GM12878 (cell line): ENCODE data around the gene SELENOM. TPM values are rescaled to one million over a fixed set of nuclear protein-coding genes. Genes with fewer than 3 reads are reported as not detected.

ENCODE experiments used
- ATAC-seq: fragments of 200-7000 bp; cut with Tn5 transposase; 3 replicates; pipeline ENCODE4 v1.9.1; 2020; ENCODE audit warnings: mild to moderate bottlenecking, moderate library complexity
- BruUV-seq: library from RNA; stranded (reverse); fragments of 400-500 nt; replicated peaks from 2 replicates; lab custom pipeline; 2021; lab: Mats Ljungman, UMichigan
- CTCF ChIA-PET: fragments of 300-600 bp; sonication (Branson Sonifier 250); formaldehyde crosslinking; extraction: SDS; loops from one replicate; lab custom pipeline; 2021; ENCODE audit warnings: inconsistent platforms; lab: Yijun Ruan, JAX
- POLR2A ChIA-PET: fragments of 350-600 bp; formaldehyde crosslinking; extraction: SDS; loops from one replicate; lab custom pipeline; 2021; ENCODE audit warnings: inconsistent platforms; lab: Charles Lee
- RAD21 ChIA-PET: fragments of 300-600 bp; sonication (Branson Sonifier 250); formaldehyde crosslinking; loops from one replicate; lab custom pipeline; 2023; ENCODE audit warnings: antibody characterized with exemption; ENCODE audit not compliant: unreplicated experiment; lab: Charles Lee
- SMC1A ChIA-PET: fragments of 300-600 bp; sonication (Branson Sonifier 250); formaldehyde crosslinking; loops from one replicate; lab custom pipeline; 2023; ENCODE audit not compliant: unreplicated experiment, uncharacterized antibody; lab: Charles Lee
- DNase-seq: peaks from one replicate; pipeline ENCODE4 v3.0.0-alpha.2; 2011; ENCODE audit warnings: low read depth, low spot score
- FAIRE-seq: peaks from 3 replicates; lab custom pipeline; 2011; peaks lifted over from hg19 to GRCh38; lab: Jason Lieb, UNC
- H2AFZ ChIP-seq: 2 replicates; pipeline ENCODE4 v1.6.0; 2011; ENCODE audit warnings: low read depth, low read length, control low read depth; ENCODE audit not compliant: control insufficient read depth
- H3K27ac ChIP-seq: 2 replicates; pipeline ENCODE4 v1.5.1; 2011; ENCODE audit warnings: control low read depth; ENCODE audit not compliant: control insufficient read depth, insufficient read depth
- H3K27me3 ChIP-seq, 2 experiments: replicated peaks in 1 of 2; 2 replicates each; pipeline versions ENCODE4 v1.6.0 to v1.6.1; 2011; ENCODE audit warnings: low read length in 1 of 2; ENCODE audit not compliant: control insufficient read depth in 2 of 2, insufficient read depth in 2 of 2
- H3K36me3 ChIP-seq, 2 experiments: 2 replicates each; pipeline ENCODE4 v1.5.1; 2011; ENCODE audit warnings: low read length in 1 of 2; ENCODE audit not compliant: control insufficient read depth in 2 of 2, insufficient read depth in 2 of 2
- H3K4me1 ChIP-seq: 2 replicates; pipeline ENCODE4 v1.6.1; 2011; ENCODE audit warnings: mild to moderate bottlenecking, low read length, moderate library complexity, mixed read lengths; ENCODE audit not compliant: control insufficient read depth, insufficient read depth
- H3K4me2 ChIP-seq: 2 replicates; pipeline ENCODE4 v1.6.0; 2011; ENCODE audit warnings: control low read depth; ENCODE audit not compliant: control insufficient read depth, insufficient read depth
- H3K4me3 ChIP-seq: fragments of 200-600 bp; sonication (generic); 2 replicates; pipeline ENCODE4 v1.5.1; 2016
- H3K79me2 ChIP-seq: 2 replicates; pipeline ENCODE4 v1.6.0; 2011; ENCODE audit warnings: low read length; ENCODE audit not compliant: control insufficient read depth, insufficient read depth
- H3K9ac ChIP-seq: 2 replicates; pipeline ENCODE4 v1.8.0; 2011; ENCODE audit warnings: low read length, control low read depth, mixed read lengths; ENCODE audit not compliant: control insufficient read depth, insufficient read depth
- H3K9me3 ChIP-seq: replicated peaks from 3 replicates; pipeline ENCODE4 v1.5.1; 2011; ENCODE audit warnings: mild to moderate bottlenecking, low read length; ENCODE audit not compliant: control insufficient read depth, insufficient read depth
- H4K20me1 ChIP-seq: 2 replicates; pipeline ENCODE4 v1.6.0; 2011; ENCODE audit not compliant: control insufficient read depth, insufficient read depth
- ASH2L ChIP-seq: fragments of 300-600, 200-600 bp; sonication (generic); IDR thresholded peaks from 2 replicates; pipeline ENCODE4 v1.6.1; 2017; ENCODE audit warnings: low read depth, mild to moderate bottlenecking, borderline replicate concordance
- BACH1 ChIP-seq: fragments of 450-650 bp; IDR thresholded peaks from 2 replicates; pipeline ENCODE4 v1.6.1; 2017; ENCODE audit warnings: mild to moderate bottlenecking, borderline replicate concordance
- BHLHE40 ChIP-seq, 2 experiments: fragments of 450-650 bp in 1 of 2; IDR thresholded peaks; 2 replicates each; pipeline ENCODE4 v1.6.1; 2011 to 2017; ENCODE audit warnings: low read depth in 2 of 2, borderline replicate concordance in 1 of 2, improper control_type of control experiment in 1 of 2, low read length in 1 of 2, mild to moderate bottlenecking in 1 of 2
- CHD2 ChIP-seq: IDR thresholded peaks from 2 replicates; pipeline ENCODE4 v1.6.1; 2011; ENCODE audit warnings: low read depth, low read length, improper control_type of control experiment, borderline replicate concordance
- GATAD2B ChIP-seq: fragments of 450-650 bp; conservative IDR thresholded peaks from 2 replicates; pipeline ENCODE4 v1.6.1; 2017; ENCODE audit warnings: low read depth, mild to moderate bottlenecking, moderate library complexity
- MEF2B ChIP-seq: fragments of 450-650 bp; IDR thresholded peaks from 2 replicates; pipeline ENCODE4 v1.6.1; 2018; ENCODE audit warnings: mild to moderate bottlenecking, moderate library complexity; ENCODE audit not compliant: partially characterized antibody, poor library complexity, severe bottlenecking
- NR2F1 ChIP-seq: fragments of 450-650 bp; conservative IDR thresholded peaks from 2 replicates; pipeline ENCODE4 v1.6.1; 2017; ENCODE audit warnings: mild to moderate bottlenecking
- PML ChIP-seq: IDR thresholded peaks from 2 replicates; pipeline ENCODE4 v1.6.1; 2012; ENCODE audit warnings: low read length, inconsistent platforms
- RUNX3 ChIP-seq: IDR thresholded peaks from 2 replicates; pipeline ENCODE4 v1.6.1; 2012; ENCODE audit warnings: low read length, inconsistent platforms
- STAT1 ChIP-seq: fragments of 450-650 bp; conservative IDR thresholded peaks from 2 replicates; pipeline ENCODE4 v1.6.1; 2014; ENCODE audit warnings: antibody characterized with exemption, mild to moderate bottlenecking
- ZBTB33 ChIP-seq: fragments of 450-650 bp; IDR thresholded peaks from 2 replicates; pipeline ENCODE4 v1.6.1; 2017; ENCODE audit warnings: mild to moderate bottlenecking
- ZNF622 ChIP-seq: fragments of 450-650 bp; IDR thresholded peaks from 2 replicates; pipeline ENCODE4 v1.6.1; 2017; ENCODE audit warnings: mild to moderate bottlenecking, inconsistent platforms
- WGBS: methylation state at CpG from one replicate; pipeline ENCODE4 v1.1.6; 2016; ENCODE audit warnings: low lambda C conversion rate; ENCODE audit not compliant: insufficient replicate concordance, insufficient coverage; ENCODE audit errors: missing lambda C conversion rate; 5-methylcytosine and 5-hydroxymethylcytosine counted together
- in situ Hi-C: fragments of 300-500 bp; cut with MboI; formaldehyde crosslinking; loops from 9 replicates; pipeline ENCODE4 v1.14.3; 2018; ENCODE audit warnings: mixed read lengths
- intact Hi-C: fragments of 100-400 bp; cut with micrococcal nuclease; formaldehyde crosslinking; loops from one replicate; pipeline ENCODE4 v1.14.2; 2022; ENCODE audit not compliant: unreplicated experiment
- polyA plus RNA-seq, 11 experiments: library from polyadenylated mRNA; depleted of rRNA in 4 of 11; unstranded in 6 of 11; stranded (reverse) in 5 of 11; fragments of >200 nt; fragmentation: Nextera tagmentation in 4 of 11; fragmentation: Illumina TruSeq in 1 of 11; extraction: Ambion mirVana in 4 of 11; extraction: Trizol in 1 of 11; gene quantifications; 1 replicate in 1 of 11; 2 replicates in 10 of 11; pipeline versions ENCODE4 v1.2.1 to v1.2.3, GENCODE V29; 2011 to 2016; ENCODE audit warnings: inconsistent platforms in 2 of 11, missing spikeins in 2 of 11, low read depth in 1 of 11
- total RNA-seq, 4 experiments: library from RNA; depleted of rRNA in 3 of 4; stranded (reverse); fragments of >200 nt in 3 of 4; fragmentation: Illumina TruSeq in 1 of 4; extraction: Trizol in 1 of 4; gene quantifications; 2 replicates each; pipeline versions ENCODE4 v1.2.1 to v1.2.3, GENCODE V29; 2013 to 2021

SELENOM gene
- total and polyA plus RNA-seq, 10 of the 15 experiments (the other 5 are each of a cell fraction or from before 2014, with no cell fraction given): 0.80 to 8.3 (median 2.0) TPM

- DNase-seq: no peak
- Histone ChIP-seq H2AFZ (no peak overlapping the region), H3K4me3 (no peak overlapping the region), H4K20me1 (no peaks in the 10 kb centered on the region), H3K9ac (no peak overlapping the region), H3K4me2 (no peak overlapping the region), H3K4me1 (no peaks in the 10 kb centered on the region; the same call in 1 of the 2 replicates), H3K79me2 (no peaks in the 10 kb centered on the region), H3K36me3 (no peaks in the 10 kb centered on the region), H3K27me3 (no peaks in the 10 kb centered on the region), H3K27ac (no peak overlapping the region), H3K9me3 (no peaks in the 10 kb centered on the region)
- TF ChIP-seq BACH1: no peak
- TF ChIP-seq ASH2L: no peak
- no peak for TF ChIP-seq MEF2B
- TF ChIP-seq PML: no peak
- TF ChIP-seq ZNF622: no peak
- whole genome bisulfite sequencing: 82% methylated on average over 11 of the region's 11 CpGs
- CTCF ChIA-PET: interaction anchor here (0.6 to 2.6 kb wide), 12 partner anchors 9 to 471 kb away, joined by 3 to 15 read pairs (median 4); no protein-coding TSS in a partner anchor
- RAD21 ChIA-PET: interaction anchor here (1.4 kb wide), 1 partner anchor 9 kb away, joined by 5 read pairs; no protein-coding TSS in a partner anchor
- intact Hi-C loops (loop anchor here (5.0 kb wide), 1 partner anchor 167 kb away; no protein-coding TSS in a partner anchor), in situ Hi-C loops (no loop called here)
- BruUV-seq: no TSS peak
- SMC1A ChIA-PET: interaction anchor here (1.3 kb wide), 1 partner anchor 10 kb away, joined by 4 read pairs; no protein-coding TSS in a partner anchor
- no peak for ATAC-seq
- FAIRE-seq: no peak
- POLR2A ChIA-PET: no interaction called here
Observed at GRCh38 chr22:31105282-31105929, 2.0 kb downstream of the SELENOM start.

GRCh38 chr22:31104869-31105268, 2.5 kb downstream of the SELENOM start:
- CTCF ChIA-PET: interaction anchor here (0.6 to 2.6 kb wide), 13 partner anchors 9 to 470 kb away, joined by 3 to 15 read pairs (median 3); no protein-coding TSS in a partner anchor
- in situ Hi-C loops: no loop called here
- SMC1A ChIA-PET: interaction anchor here (1.3 kb wide), 1 partner anchor 9 kb away, joined by 4 read pairs; no protein-coding TSS in a partner anchor
- Histone ChIP-seq H2AFZ (no peak overlapping the region), H3K36me3 (no peaks in the 10 kb centered on the region), H3K9me3 (no peaks in the 10 kb centered on the region), H3K4me2 (no peak overlapping the region), H3K4me3 (no peak overlapping the region), H3K9ac (no peak overlapping the region), H3K4me1 (no peaks in the 10 kb centered on the region; the same call in 1 of the 2 replicates), H3K79me2 (no peaks in the 10 kb centered on the region), H3K27ac (no peak overlapping the region), H3K27me3 (no peaks in the 10 kb centered on the region), H4K20me1 (no peaks in the 10 kb centered on the region)
- ATAC-seq (peak; percentile 32), FAIRE-seq (no peak), DNase-seq (no peak)
- RAD21 ChIA-PET: interaction anchor here (1.4 kb wide), 1 partner anchor 9 kb away, joined by 5 read pairs; no protein-coding TSS in a partner anchor
- WGBS: 90% methylated on average over 34 of the region's 35 CpGs
- POLR2A ChIA-PET: no interaction called here
- intact Hi-C loops: loop anchor here (5.0 kb wide), 1 partner anchor 167 kb away; no protein-coding TSS in a partner anchor
- no TSS peak for BruUV-seq
- 0 out of 2 replicates have a peak, but pooled peaks have one; percentile 38 for TF ChIP-seq GATAD2B
- TF ChIP-seq ZBTB33: no peak
- no peak for TF ChIP-seq STAT1
- 0 out of 2 replicates have a peak, but pooled peaks have one; percentile 22 for TF ChIP-seq CHD2
- peak in 1 of 2 experiments; percentile 23; a peak in 1 of 4 replicates for TF ChIP-seq BHLHE40 (IDR thresholded peaks at IDR 0.05; ENCODE audit: borderline replicate concordance in 1 of 2, low read depth in 2 of 2, low read length in 1 of 2)
- TF ChIP-seq RUNX3: no peak
- TF ChIP-seq NR2F1: peak; percentile 81
